Activated naive CD8-positive, alpha-beta T cell treated with anti-CD3 and anti-CD28 coated beads, Interleukin-2, amount 50 U/mL, for 16 hours (primary cell): Measurements from ENCODE around the gene FOXJ2.
A peak's percentile ranks its signal among the peaks of the same experiment; 100 is the strongest.
"Not testable (repeated sequence)": the region's sequence is repeated elsewhere in the genome, so short reads cannot be mapped to it uniquely, and the experiment has no call there.

Experiments
- DNase-seq: peaks from one replicate; pipeline ENCODE4 v3.0.0-alpha.2; 2020; ENCODE audit warnings: low read depth, low spot score

FOXJ2 gene

DNA sequence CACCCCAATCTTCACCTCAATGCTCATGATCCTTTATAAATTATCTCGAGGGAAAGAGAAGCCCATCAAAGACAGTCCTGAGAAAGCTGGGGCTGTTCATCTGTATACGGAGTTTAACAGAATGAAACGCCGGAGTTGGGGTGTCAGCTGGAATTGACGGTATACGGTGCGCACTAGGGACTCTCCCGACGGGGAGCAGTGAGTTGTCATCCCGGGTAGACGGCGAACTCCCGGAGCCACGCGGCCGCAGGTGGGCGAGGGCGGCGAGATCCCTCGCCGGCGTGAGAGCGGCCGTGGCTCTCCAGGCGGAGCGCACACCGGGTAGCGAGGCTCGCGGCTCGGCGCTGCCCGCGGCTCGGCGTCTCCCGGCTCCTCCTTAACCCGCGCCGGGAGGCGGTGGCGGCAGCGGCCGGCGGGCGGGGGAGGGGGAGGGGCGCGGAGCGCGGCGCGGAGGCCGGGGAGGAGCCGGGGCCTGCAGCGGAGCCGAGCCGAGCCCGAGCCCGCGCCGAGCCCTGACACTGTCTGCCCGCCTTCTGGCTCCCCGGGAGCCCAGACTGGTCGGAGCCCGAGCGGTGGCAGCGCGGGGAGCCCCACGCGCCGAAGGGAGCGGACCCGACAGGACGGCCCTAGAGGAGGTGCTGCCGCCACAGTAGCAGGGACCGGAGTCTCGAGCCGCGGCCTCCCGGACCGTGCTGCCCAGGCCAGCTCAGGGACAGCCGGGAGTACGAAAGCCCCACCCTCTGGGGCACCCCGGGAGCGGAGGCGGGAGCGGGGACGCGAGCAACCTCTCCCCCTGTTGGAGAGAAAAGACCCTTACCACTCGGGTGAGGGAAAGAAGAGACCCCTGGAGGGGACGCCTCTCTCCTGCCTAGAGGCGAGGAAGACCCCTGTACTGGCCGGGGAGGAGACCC is at the start of gene FOXJ2:
Gene FOXJ2, plus strand, starts transcription at position 475 of the 911 bp plus-strand sequence. CDS start 7,117 bp downstream, outside the sequence.
- DNase-seq = peak; percentile 67

DNA sequence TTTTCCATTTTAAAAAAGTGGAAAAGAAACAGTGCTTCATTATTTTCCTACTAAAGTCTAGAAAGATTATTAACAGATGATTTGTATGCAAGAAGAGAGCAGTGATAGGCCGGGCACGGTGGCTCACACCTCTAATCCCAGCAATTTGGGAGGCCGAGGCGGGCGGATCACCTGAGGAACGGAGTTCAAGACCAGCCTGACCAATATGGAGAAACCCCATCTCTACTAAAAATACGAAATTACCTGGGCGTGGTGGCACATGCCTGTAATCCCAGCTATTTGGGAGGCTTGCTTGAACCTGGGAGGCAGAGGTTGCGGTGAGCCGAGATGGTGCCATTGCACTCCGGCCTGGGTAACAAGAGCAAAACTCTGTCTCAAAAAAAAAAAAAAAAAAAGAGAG is 49.5 kb upstream of the FOXJ2 start:
- not testable (repeated sequence) for DNase-seq

DNA sequence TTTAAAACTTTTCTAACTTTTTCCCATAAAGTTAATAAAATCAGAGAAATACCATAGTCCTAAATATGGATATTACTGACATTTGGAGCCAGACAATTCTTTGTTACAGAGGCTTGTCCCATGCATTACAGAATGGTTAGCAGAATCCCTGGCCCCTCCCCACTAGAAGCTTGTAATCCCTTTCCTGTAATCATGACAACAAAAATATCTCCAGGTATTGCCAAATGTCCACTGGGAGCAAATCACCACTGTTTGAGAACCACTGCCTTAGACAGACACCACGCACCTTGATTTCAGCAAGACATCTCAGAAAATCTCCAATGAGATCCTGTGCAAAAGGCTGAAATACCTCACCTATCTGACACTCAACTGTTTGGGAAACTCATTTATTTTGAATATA is 49.1 kb upstream of the FOXJ2 start:
- not testable (repeated sequence) for DNase-seq

DNA sequence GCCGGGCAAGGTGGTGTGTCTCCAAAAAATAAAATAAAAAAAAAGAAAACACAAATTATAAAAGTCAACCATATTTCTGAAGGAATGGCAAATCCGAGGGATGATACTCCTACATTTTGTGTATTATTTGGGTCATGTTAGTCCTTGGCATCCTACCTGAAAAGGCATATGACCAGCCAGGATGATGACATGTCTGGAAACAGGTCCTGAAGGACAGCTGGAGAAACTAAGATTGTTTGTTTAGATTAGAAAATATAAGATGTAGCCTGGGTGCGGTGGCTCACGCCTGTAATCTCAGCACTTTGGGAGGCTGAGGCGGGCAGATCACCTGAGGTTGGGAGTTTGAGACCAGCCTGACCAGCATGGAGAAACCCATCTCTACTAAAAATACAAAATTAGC is 47.6 kb upstream of the FOXJ2 start:
- no peak for DNase-seq

DNA sequence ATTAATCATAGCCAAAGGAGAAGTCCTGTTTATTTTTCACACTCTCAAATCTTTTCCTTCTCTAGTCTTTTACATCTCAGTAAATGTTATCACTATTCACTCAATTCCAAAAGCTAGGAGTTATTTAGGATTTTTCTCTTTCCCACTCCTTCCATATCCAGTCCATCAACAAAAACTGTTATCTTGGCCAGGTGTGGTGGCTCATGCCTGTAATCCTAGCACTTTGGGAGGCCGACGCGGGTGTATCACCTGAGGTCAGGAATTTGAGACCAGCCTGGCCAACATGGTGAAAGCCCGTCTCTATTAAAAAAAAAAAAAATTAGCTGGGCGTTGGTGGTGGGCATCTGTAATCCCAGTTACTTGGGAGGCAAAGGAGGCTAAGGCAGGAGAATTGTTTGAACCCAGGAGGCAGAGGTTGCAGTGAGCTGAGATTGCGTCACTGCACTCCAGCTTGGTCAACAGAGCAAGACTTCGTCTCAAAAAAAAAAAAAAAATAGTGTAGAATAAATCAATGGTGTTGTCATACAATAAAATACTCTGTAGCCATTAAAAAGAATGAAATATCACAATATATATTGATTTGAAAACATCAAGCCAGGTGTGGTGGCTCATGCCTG is 46.6 kb upstream of the FOXJ2 start:
- DNase-seq = no peak

DNA sequence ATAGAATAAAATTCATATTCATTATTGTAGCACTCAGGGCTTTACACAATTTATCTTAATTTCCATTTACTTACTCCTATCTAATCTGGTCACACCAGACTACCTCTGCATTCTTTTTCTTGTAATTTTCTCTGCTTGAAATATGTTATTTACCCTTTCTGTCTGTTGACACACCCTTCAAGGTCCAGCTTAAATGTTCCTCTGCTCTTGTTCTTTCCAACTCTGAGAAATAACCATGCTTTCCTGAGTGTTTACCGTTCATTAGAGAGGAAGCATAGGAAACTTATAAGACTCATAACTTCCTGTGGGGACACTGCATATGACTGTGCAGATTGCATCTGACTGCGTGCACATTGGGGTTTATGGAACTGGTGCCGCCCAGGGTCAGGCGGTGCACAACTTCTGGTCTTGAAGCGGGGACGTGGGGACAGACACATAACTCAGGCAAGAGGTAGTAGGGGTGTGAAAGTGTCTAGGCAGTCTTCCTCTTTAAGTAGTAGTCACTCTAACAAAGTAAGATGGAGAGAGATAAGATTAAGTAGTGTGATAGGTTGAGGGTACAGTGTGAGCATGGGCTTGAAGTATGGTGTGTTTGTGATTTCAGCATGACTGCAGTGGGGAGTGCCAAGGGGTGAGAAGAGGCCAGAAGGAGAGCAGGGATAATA is 42.6 kb upstream of the FOXJ2 start:
- DNase-seq = peak; percentile 12

DNA sequence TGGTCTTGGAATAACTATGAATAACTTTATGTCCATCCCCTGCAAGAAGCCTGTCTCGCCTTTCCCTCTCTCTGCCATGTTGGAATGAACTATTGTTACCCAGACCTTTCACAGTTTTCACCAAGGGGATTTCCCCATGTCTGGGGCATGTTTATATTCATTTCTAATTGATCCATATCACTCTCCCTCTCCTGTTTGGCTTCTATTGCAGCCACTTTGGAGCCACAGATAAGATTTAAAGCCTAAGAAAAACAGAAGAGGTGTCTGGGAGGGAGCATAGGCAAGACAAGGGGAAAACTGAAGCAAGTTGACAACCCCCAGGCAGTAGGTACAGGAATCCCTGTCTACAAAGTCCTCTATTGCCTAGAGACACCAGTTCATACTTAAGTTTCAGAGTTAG is 41.0 kb upstream of the FOXJ2 start:
- no peak for DNase-seq

DNA sequence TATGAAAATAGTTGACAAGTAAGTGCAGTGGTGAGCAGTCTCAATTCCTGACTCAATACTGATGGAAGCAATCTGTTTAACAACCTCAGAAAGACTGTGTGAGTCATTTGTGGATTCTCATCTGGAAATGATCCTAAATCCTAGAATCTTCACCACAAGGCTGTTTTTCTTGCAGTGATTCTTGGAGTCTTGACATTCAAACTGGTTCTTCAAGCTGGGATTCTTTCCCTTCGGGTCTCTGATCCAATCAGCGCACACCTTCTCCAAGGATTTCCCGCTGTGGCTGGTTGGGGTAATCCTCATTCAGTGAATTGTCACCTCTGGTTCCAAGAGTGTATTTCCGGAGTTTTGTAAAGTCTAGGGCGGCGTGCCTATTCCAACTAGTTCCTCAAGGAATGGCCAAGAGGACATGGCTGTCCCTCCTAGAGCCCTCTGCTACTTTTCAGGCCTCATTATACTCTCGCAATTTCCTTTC is 37.7 kb upstream of the FOXJ2 start:
- DNase-seq = no peak

DNA sequence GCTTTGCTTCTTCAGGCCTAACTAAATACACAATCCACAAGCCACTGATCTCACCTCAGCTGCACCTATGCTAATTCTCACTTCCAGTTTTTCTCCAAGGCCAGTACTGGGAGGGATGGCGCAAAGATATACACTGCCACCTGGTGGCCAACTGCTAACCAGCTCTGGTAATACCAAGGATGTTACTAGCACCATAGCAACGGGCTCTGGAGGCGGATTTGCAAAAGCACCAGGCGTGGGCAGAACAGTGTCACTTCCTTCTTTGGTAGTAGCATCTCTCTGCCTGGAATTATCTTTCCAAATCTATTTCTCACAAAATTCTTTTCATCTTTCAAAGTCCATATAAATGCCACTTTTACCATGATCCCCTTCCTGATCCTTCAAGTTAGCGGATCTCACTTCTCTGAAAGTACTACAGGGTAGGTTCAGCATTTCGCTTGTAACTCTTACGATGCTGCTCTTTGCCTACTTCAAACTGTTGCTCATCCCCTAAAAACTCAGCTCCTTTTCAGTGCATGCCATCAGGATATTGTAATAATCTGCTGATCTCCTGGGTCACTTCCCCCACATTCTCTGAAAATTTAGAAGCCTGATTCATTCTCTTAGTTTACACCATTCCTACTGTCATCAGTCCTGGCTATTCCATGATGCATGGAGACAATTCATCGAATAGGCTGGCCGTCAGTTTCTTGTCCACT is 37.1 kb upstream of the FOXJ2 start:
- peak; percentile 66 for DNase-seq

DNA sequence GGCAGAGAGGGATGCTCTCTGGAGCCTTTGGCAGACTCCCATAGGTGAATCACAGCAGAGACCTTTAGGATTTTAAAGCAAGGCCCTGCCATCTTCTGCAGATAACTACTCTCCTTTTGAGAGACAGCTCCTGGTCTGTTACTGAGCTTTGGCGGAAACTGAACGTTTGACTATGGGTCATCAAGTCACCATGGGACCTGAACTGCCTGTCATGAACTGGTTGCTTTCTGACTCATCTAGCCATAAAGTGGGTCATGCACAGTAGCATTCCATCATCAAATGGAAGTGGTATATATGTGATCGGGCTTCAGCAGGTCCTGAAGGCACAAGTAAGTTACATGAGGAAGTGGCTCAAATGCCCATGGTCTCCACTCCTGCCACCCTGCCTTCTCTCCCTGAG is 31.7 kb upstream of the FOXJ2 start:
- not testable (repeated sequence) for DNase-seq

DNA sequence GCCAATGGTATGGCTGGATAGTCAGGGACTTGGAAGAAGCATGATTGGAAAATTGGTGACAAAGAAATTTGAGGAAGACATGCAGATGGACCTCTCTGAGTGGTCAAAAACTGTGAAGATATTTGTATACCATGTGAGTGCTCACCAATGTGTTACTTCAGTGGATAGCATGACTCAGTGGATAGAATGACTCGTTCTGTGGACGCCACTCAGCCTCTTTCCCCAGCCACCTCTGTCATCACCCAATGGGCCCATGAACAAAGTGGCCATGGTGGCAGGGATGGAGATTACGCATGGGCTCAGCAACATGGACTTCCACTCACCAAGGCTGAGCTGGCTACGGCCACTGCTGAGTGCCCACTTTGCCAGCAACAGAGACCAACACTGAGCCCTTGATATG is 31.0 kb upstream of the FOXJ2 start:
- DNase-seq = not testable (repeated sequence)

DNA sequence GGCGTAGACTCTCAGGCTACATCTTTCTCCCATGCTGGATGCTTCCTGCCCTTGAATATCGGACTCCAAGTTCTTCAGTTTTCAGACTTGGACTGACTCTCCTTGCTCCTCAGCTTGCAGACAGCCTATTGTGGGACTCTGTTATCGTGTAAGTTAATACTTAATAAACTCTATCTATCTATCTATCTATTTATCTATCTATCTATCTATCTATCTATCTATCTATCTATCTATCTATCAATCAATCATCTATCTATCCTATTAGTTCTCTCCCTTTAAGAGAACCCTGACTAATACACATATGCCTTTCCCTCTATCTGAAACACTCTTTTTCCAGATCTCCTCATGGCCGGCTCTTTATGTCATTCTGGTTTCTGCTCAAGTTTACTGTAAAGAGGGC is 27.6 kb upstream of the FOXJ2 start:
- not testable (repeated sequence) for DNase-seq

DNA sequence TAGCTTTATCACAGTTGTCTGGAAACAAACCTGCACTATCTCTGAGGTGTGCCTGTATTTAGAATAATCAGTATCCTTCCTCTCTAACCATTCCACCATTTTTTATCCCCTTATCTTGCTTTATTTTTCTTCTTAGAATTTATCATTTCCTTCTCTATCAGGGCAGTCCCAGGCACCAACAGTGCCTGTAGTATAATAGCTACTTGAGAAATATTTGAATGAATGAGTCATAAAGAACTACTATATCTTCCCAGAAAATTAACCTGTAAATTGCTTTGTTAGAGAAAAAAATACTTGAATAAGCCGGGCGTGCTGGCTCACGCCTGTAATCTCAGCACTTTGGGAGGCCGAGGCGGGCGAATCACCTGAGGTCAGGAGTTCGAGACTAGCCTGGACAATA is 21.2 kb upstream of the FOXJ2 start:
- DNase-seq = no peak

DNA sequence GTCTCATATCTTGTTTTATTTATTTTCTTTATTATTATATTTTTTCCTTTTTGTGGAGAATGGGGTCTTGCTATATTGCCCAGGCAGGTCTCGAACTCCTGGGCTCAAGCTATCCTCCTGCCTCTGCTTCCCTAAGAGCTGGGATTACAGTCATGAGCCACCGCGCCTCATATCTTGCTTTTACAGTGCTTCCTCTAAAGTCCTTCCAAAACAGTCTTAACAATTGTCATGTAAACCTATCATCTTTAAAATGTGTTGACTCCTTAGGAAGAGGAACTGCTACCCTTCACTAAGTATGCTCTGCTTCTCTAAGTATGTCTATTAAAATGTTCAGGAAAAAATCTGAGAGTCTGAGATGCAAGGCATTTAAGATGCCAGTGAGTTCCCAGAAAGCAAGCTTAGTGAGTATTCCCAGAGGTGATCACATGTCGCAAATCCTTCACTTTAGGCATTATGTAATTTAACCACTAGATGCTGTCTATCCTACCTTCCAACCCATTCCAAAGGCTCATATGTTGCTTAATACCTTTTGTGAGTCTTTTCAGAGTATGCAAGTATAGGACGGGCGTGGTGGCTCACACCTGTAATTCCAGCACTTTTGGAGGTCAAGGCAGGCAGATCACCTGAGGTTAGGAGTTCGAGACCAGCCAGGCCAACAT is 19.7 kb upstream of the FOXJ2 start:
- no peak for DNase-seq

DNA sequence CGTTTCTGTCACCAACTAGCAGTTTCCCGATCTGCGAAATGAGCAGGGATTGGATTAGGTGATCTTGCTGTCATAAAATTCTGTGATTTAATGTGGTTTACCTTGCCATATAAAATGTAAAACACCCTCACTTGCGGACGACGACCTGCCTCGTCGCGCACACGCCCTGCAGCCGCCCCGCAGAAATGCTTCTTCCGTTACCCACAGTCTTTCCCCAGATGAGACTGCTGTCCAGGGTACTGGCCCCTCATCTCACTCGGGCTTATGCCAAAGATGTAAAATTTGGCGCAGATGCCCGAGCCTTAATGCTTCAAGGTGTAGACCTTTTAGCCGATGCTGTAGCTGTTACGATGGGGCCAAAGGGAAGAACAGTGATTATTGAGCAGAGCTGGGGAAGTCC is 17.7 kb upstream of the FOXJ2 start:
- no peak for DNase-seq

DNA sequence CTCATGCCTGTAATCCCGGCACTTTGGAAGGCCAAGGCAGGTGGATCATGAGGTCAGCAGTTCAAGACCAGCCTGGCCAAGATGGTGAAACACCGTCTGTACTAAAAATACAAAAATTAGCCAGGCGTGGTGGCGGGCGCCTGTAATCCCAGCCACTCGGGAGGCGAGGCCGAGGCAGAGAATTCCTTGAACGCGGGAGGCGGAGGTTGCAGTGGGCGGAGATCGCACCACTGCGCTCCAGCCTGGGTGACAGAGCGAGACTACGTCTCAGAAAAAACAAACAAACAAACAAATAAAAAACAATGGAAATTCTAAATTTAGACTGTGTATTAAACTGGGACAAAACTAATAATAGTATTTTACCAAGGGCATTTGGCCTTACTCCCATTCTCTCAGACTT is 14.3 kb upstream of the FOXJ2 start:
- not testable (repeated sequence) for DNase-seq

DNA sequence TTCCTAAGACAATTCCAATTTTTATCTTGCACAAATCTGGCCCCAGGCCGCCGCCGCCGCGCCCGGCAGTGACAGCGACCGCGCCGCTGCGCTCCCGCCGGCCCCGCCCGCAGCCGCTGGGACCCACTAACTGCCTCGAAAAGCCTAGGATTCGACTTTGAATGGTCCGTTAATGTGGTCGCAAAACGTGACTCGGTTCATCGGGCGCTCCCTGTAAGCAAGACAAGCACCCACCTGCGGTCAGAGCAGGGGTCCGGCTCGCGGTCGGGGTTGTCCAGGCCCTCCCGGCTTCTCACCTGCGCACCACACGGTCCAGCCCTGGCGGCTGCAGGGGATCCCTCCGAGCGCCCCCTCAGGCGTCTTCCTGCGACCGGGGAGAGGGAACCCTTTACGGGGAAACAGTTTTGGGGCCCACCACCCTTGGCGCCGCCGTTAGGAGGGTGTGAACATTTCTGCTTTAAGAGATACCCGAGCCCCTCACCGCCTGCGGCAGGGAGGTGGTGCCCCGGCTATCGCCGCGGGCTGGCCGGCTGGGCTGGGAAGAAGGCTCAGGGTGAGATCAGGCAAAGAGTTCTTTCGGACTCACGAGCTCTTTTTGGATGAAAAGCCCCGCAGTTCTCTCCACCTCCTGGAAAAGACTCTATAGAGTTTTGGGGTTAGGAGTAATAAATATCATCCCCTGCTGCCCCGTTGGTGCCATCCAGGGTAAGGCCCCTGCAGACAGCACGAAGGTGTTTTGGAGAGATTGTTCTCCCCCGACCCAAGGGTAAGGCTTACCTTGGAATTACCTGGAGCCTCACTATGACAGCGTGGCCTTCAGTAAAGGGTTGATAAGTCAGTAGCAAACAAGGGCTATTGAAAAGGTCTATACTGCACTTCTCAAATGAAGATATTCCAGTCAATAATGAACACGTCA is 13.6 kb upstream of the FOXJ2 start:
- no peak for DNase-seq

DNA sequence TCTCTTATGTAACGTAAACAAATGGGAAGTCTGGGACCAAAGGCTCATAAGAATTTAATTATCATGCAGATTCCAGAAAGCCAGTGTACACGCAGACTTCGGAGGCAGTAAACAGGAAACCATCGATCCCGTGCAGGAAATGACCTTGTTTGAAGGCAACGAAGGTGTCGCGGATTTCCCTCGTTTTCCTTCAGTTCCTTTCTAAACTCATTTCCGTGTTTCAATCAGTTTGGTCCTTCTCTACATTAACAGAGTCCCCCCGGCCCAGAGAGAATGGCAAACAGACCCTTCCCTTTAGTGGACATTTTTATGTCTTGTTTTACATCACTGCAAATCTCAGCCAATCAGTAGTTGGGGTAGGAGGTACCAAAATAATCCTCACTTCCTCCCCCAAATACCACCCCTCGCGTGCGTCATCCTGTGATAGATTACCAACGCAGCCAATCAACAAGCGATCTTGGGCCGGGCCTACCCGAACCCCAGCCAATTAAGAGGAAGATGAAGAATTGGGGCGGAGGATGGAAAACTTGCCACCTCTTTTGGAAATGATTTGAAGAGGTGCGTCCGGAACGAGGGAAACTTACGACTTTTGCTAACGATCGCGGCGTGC is 6.1 kb upstream of the FOXJ2 start:
- DNase-seq = peak; percentile 95

DNA sequence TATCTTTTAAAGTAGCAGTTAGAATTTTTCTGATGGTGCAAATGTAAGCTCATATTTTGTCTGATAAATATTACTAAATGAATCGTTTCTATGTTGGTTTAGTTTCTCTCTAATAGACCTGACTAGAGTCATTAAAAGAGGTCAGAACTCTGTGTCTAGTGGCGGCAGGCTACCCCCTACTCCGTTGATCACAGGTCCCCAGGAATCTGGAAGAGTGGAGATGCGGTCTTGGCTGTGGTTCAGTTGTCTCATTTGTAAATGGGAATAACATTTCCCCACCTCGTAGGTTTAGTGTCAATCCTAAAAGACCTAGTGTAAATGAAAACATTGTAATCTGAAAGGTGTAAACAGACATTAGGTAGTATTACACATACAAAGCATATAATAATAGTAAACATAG is 4.7 kb upstream of the FOXJ2 start:
- DNase-seq = no peak

DNA sequence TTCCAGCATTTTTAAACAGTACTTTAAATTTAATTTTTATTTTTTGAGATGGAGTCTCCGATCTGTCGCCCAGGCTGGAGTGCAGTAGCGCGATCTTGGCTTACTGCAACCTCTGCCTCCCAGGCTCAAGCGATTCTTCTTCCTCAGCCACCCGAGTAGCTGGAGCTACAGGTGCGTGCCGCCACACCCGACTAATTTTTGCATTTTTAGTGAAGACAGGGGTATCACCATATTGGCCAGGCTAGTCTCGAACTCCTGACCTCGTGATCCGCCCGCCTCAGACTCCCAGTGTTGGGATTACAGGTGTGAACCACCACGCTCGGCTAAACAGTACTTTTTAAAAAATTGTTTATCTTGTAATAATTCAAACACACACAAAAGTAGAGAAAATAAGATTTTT is 4.2 kb upstream of the FOXJ2 start:
- DNase-seq = no peak
